Measurements from ENCODE around the gene PRKCE.

PRKCE gene

DNA sequence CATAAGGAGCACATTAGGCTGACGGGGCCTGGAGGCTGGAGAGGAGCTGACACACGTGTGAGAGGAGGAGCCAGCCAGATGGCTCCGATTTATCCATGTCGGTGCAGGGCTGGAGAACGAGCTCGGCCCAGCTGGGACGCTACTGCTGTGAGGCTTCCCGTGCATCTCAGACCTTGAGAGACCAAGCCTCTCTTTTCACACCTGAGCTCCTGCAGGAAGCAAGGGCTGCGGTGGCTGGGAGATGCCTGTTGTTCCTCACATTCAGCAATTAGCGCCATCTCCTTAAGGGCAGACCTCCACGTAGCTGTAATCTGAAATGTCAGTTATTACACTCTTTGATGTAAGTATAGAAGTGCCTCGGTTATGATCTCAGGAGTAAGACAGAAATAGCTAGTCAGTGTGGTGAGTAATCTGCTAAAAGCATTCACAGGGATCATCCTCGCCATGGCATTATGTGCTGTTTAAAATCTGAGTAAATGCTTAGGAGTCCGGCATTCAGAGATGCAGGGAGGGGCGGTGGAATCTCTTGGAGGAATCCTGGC lies 107.9 kb downstream of the PRKCE start:
- peak; percentile 92 for DNase-seq

DNA sequence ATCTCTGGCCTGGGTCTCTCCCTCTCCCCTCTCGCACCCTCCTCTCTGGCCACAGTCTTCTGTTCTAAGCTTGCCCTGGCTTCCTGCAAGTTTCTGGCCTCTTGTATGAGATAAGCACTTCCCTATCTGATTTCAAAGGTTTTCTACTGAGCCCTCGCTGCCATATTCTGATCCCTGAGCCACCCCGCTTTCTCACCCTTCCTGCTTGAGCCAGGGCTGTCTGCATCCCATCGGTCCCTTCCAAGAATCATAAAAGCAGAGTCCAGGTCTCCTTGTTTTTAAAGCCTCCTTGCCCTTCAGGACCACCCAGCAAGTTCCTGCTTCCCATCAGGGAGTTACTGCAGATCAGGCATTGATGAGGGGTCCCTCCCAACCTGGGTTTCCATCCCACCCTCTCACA lies 110.2 kb downstream of the PRKCE start:
- DNase-seq = no peak

DNA sequence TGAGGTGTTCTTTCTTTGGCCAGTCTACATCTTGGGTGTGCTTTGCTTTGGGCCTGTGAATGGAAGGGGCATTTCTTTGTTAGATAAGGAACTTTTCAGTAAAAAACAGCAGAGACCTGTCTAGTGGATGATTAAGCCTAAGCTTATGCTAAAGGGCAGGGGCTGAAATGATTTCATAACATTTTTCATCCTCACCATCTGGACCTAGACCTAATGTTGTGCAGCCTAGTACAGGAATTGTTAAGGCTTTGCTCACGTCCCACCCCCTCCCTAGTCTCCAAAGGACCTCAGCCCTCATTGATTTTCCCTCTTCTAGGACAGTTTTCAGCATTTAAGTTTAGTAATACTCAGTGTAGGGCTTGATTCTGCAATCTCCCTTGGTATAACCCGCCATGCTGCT lies 111.8 kb downstream of the PRKCE start:
- DNase-seq = no peak

DNA sequence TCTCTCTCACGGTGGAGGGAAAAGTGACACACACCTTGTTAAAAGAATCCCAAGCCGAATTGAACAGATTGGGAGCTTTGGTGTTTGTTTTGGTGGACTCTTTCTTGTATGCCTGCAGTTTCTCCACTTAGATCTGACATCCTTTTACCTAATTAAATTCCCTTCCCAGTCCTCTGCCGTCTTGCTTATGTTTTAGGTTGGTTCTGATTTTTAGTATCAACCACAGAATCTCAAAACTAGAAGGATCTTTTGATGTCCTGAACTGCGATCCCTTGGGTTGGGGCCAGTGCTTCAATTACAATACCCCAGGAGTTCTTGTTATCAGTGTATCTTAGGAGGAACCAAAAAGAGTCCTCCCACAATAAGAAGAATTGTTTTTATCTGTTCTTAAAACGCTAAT lies 112.3 kb downstream of the PRKCE start:
- DNase-seq = no peak

DNA sequence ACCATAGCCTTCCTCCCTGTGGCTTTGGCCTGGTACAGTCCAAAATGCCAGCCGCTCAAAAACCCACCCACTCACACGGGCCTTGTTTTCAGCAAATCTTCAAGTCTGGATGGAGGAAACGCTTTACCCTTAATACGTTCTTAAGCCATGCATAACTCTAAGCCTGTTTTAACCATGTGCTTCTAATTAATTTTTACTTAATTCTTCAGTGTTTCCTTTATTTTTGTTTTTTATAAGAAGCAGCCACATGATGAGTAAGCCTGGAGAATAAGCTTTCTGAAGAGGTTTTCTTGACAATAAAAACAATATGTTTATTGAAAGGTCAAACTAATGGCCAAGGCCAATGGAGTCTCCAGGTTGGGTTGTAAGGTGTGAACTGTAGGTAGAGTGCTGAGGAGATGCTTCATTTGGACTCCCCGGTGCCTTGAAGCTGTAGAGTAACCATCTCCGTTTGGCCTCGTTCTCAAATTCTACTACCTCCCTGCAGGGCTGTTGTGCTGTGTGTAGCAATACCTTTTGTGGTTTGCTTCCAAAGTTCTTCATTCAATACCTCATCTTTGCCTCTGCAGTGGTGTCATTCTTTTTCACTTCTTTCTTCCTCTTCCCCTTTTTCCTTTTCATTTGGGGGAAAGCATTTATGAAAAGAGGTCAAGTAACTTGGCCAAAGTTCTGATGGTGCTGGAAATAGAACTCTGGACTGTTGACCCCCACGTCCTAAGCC lies 113.7 kb downstream of the PRKCE start:
- no peak for DNase-seq

DNA sequence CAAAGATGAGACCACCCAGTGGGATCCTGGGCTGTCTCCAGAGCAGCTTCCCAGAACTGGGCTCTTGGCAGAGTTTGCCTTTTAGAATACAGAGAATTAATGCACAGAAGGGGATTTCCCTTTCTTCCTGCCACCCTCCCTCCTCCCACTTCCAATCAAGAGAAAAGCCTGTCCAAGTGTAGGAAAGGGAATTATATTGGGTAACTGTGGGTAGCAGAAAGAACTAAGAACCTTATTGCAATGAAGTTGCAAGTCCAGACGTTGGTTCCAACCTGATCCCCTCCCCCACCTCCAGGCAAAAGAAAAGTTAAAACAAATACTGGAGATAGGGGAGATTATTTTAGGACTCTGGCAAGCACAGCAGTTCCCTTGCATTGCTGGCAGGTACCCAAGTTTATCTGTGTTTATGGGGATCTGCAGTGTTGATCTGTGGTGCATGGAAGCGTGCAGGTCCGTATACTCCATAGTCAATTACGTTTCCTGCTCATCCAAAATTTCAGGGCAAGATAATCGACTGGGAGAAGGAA lies 114.3 kb downstream of the PRKCE start:
- peak; percentile 12 for DNase-seq

DNA sequence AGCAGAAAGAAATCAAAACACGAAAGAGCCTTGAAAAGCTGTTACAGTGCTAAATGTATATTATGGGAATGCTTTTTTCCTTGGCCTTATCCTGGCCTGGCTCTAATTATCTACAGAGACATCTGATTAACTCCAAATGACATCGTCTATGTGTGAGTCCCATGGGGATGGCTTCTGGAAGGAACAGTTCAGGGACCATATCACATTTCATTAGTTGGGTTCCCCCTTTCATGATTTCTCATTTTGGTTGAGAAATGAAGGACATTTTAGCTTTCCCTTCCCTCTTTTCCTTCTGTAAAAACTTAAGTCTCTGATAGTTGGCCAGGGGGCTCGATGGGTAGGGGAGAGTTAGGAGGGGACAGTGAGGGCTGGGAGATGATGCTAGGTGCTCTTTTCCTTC lies 116.7 kb downstream of the PRKCE start:
- peak; percentile 21 for DNase-seq

DNA sequence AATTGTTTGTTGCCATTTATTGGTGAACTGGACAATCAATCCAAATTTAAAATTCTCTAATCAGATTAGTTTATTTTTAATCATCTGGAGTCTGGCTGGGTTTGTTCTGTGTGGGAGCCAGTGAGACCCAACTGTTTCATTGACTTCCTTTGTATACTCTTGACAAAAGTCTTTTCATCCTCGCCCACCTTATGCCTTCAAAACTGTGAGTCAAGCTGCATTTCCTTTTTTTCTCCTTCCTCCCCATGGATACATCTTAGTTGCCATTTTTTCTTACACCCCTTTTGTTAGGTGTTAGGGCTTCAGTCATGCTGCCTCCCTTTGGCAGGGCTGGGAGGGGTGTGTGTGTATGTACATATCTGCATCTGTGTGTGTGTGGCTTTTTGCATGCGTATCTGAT lies 117.6 kb downstream of the PRKCE start:
- no peak for DNase-seq

DNA sequence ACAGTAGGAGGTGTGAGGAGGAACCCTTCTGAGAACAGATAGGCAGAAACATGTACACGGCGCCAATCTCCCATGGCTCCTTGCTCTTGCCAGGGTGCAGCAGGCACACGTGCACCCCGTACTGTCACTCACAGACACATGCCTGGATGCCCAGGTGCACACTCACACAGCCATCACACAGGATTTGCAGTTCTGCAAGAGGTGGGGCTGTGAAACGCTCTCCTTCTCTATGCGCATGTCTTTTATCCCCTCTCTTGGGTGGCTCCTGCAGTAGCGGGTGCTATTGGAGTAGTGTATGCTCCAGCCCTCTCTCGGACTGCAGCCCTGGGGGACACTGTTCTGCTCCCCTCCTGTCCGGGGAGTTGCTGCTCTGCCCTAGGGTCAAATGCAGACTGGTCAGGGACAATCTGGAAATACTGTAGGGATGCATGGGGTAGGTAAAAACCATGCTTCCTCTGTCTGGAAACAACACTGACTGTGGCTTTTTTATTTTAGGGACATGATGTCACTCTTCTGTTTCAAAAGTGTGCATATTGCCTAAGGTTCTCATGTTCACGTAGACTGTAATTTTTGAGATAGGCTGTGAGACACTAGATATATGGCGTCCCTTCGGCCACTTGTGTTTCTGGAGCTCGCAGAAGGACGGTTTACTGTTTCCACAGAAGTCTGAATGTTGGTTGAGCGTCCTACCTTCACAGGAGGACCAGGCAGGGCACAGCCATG lies 118.5 kb downstream of the PRKCE start:
- no peak for DNase-seq

DNA sequence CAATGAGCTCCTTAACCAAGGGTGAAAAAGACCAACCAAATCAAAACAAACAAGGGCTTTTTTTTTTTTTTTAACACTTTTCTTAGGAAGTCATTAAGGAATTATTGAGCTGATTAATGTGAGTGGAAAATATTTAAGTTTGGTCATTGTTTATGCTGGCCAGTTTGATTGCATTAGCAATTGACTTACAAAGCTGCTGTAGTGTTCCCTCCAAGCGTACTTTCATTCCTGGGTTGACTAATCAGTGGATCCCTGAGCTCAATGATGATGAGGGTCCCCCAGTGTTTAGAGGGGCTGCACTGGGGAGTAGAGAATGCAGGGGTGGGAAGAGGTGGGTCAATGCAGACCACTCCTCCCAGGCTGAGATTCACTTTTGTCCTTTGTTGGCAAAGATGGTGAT lies 119.3 kb downstream of the PRKCE start:
- no peak for DNase-seq

DNA sequence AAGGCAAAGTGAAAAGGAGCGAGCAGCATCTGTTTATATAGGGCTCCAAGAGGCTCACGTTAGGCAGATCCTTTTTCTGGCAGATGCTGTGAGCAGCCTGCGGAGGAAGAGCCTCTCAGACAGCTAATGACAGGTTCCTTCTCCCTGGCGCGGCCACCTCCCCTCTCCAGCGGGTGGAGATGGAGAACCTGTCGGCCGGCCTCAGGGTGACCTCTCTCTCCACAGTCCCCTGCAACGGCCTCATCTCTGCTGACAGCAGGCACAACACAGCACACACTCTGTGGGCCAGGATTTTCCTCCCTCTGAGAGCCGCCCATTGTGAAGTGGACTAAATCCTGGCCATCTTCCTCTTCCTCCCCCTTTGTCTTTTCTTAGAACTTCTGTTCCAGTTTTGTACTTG lies 119.8 kb downstream of the PRKCE start:
- peak; percentile 93 for DNase-seq

DNA sequence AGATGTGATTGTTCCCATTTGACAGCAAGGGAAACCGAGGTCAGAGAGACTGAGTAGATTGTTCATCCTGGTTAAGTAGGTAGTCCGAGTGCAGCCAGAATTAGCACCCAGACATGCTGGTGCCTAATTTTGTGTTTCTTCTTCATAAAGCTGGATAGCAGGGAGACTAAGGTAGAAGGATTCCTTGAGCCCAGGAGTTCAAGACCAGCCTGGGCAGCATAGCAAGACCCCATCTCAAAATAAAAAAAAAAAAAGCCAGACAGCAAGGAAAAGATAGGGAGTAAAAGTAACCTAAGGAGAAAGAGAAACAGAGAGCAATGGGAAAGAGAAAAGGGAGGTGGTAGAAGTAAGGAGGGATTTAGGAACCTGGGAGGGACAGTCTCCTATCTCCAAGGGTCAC lies 120.6 kb downstream of the PRKCE start:
- DNase-seq = no peak

DNA sequence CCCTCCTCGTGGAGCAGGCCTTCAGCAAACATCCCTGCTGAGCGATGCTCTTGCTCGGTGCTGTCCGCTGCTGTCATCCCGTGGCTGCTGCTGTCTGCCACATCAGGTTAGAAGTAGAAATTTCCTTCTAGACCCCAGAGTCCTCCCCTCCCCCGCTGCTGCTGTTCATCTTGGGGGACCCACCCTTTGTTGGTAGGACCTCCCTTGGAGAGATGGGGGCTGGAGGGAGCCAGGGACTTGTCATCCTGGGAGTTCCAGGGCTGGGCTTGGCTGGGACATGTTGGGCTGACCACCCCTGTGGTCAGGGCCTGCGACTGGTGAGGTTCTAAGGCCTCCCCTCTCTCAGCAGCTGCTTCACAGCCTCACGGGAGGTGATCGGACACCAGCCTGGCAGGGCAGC lies 122.4 kb downstream of the PRKCE start:
- no peak for DNase-seq

DNA sequence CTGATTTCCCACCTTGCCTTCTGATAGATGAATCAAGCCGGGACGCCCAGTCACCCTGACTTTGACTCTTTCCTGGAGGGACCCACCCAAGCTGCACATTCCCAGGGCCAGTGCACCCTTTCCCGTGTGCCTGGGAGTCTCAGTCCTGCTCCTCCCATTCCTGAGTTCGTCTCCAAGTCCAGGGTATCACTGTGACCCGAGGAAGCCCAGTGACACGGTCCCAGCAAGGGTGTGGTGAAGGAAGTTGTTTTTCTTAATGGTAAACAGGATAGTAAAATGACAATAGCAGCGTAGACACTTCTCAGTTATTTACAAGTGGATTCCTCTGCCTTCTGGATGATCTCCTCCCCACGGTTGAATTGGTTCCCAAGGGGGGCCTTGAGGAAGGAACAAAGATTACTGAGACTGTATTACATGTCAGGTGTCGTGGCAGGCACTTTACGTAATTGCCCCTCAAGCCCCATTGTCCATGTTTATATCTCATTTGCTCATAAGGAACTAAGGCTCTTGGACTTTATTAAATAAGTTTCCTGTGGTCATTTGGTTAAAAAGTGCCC lies 123.3 kb downstream of the PRKCE start:
- no peak for DNase-seq

DNA sequence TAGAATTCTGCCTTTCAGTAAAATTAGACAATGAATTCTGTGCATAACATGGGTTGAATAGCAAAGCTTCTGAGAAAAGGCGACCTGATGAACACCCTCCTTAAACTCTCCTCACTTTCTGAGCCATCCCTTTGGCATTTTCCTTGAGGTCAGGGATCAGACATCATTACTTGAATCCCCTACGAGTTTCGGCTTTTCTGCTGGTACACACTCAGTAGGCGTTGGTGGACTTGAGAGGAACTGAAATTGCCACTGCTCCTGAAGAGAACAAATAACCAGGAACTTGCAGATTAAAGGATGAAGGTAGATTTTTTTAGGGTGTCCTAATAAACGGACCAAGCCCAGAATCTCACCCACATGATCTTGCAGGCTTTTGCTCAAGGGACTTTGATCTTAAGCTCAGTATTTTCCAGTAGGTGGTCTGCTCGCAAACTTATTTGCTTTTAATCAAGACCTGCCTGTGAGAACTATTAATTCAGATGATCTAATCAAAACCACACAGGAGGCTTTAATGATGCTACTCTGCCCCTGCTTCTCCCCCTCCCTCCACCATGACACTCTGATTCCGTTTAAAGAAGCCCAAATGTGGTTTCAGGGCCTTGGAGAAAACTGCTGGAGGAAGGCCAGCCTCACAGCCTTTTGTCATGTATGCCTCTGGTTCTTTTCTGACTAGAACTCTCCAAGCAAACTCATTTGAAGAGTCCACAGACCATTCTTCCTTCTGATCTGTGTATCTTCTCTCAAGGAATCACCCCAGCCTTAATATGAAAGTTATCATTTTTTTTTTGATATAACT lies 124.9 kb downstream of the PRKCE start:
- no peak for DNase-seq

DNA sequence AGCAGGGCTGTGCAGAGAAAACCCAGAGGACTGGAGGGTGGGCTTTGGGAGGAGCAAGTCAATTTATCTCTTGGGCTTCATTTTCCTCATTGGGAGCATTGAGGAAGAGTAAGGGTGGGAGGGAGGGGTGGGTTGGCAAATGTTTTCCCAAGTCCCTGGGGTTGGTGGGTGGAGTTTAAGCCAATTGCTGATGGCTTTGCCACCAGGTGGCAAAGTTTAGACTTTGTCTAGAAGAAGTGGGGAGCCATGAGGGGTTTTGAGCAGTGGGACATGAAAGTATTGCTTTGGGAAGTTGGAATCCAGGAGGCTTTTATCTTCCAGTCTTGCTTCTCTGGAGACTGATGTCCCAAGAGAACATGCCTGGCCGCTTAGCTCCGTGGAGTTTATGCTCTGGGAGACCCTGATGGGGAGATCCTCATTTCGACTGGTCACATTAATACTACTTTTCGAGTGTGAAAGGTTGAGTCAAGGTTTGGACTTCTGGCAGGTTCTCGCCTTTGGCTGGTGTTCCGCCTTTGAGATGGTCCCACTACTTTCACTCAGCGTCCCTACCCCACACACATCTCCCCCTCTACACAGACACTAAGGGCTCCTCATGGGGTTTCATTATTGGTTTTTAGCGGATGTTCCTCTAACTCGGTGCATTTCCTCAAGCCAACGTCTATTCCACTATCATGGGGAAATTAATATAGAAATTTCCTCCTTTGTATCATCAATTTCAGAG lies 126.7 kb downstream of the PRKCE start:
- DNase-seq = no peak

DNA sequence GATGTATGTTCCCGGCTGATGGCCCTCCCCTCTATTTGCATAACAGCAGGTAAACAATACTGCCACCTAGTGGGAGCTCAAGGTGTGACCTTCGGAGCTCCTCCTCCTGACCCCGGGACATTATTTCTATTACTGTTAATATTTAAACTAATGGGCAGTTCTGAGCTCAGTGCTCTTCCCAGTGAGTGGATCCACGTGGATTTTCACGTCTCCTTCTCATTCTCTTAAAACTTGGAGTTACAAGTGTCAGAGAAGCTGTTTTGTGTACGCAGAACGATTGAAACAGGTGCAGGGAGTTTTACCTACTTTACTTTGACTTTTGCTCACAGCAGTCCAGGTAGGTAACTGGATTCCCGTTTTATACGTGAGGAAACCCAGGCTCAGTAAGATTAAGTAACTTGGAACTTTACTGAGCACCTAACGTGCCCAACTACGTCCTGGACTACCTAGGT lies 127.3 kb downstream of the PRKCE start:
- peak; percentile 63 for DNase-seq

DNA sequence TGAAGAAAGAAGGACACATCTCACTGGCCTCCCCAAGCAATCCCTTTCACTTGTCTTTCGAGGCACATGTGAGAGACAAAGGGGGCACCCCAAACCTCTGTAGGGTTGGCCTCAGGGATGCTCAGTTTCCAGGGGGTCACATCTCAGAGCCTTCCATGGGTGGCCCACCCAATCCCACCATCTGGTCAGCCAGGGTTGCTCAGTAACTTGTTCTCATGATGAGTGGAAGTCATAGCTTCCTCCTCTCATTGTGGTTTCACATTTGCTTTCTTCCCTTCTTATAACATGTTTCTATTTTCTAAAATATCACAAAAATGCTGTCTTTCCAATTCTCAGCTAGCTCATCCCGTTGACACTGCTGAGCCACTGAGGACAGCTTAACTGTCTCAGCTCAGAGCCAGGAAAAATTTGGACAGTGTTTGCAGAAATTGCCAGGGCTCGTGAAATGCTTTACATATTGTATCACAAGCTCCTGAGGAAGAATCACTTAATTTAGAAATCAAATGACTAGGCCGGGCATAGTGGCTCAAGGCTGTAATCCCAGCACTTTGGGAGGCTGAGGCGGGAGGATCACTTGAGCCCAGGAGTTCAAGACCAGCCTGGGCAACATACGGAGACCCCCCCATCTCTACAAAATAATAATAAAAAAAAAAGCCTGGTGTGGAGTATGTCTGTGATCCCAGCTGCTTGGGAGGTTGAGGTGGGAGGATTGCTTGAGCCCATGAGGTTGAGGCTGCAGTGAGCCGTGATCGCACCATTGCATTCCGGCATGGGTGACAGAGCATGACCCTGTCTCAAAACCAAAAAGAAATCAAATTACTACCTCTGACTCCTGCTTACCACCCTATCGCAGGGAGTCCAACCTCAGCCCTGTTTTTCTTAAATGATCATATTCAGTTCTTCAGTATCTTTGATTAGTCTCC lies 129.3 kb downstream of the PRKCE start:
- DNase-seq = no peak

DNA sequence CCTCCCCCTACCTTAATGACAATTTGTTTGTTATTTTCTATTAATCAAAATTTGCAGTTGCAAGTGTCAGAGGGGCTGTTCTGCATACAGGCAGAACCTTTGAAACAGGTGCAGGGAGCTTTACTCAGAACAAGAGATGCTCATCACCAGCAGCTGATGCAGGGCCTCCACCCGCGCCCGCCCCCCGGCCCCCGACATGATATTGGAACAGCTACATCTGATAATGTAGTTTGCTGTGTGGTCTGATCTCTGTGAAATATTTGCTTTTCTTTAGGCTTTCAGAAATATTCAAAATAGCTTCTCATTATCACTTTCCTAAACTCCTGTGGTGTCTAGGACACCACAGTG lies 130.0 kb downstream of the PRKCE start:
- no peak for DNase-seq

DNA sequence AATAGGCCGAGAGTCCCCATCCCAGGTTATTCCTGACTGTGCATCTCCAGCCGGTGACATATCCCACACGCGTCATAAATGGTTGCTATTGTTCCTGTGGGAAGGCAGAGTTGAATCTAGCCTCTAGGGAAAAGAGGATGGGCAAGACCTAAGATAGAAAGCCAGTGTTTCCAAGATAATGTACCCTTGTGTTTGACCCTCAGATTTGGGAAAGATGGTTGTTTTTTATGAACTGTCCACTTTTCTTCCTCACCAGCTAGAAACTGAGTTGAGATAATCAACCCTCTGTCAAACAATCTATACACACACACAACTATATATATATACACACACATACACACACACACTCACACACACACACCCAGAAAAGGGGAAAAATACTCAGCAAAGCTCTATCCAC lies 131.0 kb downstream of the PRKCE start:
- no peak for DNase-seq

DNA sequence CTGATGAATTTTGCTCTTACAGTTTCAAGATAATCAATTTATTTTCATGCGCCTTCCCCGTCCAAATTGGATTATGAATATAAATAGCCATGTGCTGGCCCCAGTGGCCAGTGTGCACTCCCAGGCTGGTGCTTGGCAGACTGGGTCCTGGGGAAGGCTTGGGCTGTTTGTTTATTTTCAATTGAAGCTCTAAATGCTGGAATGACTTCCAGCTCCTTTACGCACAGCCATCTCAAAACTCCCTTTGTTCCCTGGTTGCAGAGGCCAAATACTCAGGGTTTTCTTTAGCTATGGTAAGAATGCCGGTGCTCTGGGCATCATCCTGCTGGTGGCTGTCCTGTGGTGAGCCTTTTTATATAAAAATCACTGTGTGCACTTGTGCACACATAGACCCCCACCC lies 131.5 kb downstream of the PRKCE start:
- DNase-seq = no peak

Data from NCI-H2171 treated with DMSO at 0.1 percent for 48 hours (cell line).